SK-N-SH (cell line): ENCODE measurements around the gene MYO9B. TPM values are rescaled to one million over a fixed set of nuclear protein-coding genes. Genes with fewer than 3 reads are reported as not detected.

Experiments used
- CTCF ChIA-PET: fragments of 300-600, 350-600 bp; formaldehyde crosslinking; extraction: SDS; loops from one replicate; lab custom pipeline; 2021; lab: Yijun Ruan, JAX
- POLR2A ChIA-PET: fragments of 350-600 bp; sonication (Branson Sonifier 250); formaldehyde crosslinking; extraction: SDS; loops from one replicate; lab custom pipeline; 2020; ENCODE audit warnings: antibody characterized with exemption, inconsistent platforms; lab: Yijun Ruan, JAX
- DNase-seq: peaks from one replicate; pipeline ENCODE4 v3.0.0; 2012
- H2AFZ ChIP-seq: fragments of 200-600 bp; sonication (generic); 2 replicates; pipeline ENCODE4 v1.8.1; 2016; ENCODE audit warnings: antibody characterized with exemption, mild to moderate bottlenecking, low read depth
- H3F3A ChIP-seq: fragments of 200-600 bp; sonication (generic); replicated peaks from 2 replicates; pipeline ENCODE3; 2016; ENCODE audit warnings: antibody characterized with exemption, mild to moderate bottlenecking; ENCODE audit not compliant: insufficient read depth
- H3K27ac ChIP-seq, 2 experiments: fragments of 200-500 bp in 1 of 2; fragments of 200-600 bp in 1 of 2; sonication (Bioruptor generic) in 1 of 2; sonication (generic), shearing (Covaris generic) in 1 of 2; 2 replicates each; pipeline versions ENCODE4 v1.5.1 to v1.6.1; 2014 to 2016; ENCODE audit warnings: low read depth in 2 of 2, inconsistent platforms in 1 of 2, low read length in 1 of 2, mild to moderate bottlenecking in 1 of 2, mixed read lengths in 1 of 2
- H3K27me3 ChIP-seq: fragments of 200-600 bp; sonication (generic), shearing (Covaris generic); 2 replicates; pipeline ENCODE4 v1.6.1; 2016; ENCODE audit warnings: mixed run types; ENCODE audit not compliant: insufficient read depth
- H3K36me3 ChIP-seq, 2 experiments: fragments of 200-500 bp in 1 of 2; fragments of 200-600 bp in 1 of 2; sonication (Bioruptor generic) in 1 of 2; sonication (generic) in 1 of 2; replicated peaks in 1 of 2; 2 replicates each; pipeline versions ENCODE3 to v1.5.1; 2014 to 2016; ENCODE audit warnings: low read length in 1 of 2, mild to moderate bottlenecking in 1 of 2; ENCODE audit not compliant: insufficient read depth in 2 of 2, control insufficient read depth in 1 of 2
- H3K4me1 ChIP-seq, 2 experiments: fragments of 200-500 bp in 1 of 2; fragments of 200-600 bp in 1 of 2; sonication (Bioruptor generic) in 1 of 2; sonication (generic), shearing (Covaris generic) in 1 of 2; 2 replicates each; pipeline versions ENCODE4 v1.5.1 to v1.6.1; 2014 to 2016; ENCODE audit warnings: low read depth in 1 of 2, low read length in 1 of 2, mixed run types in 1 of 2; ENCODE audit not compliant: insufficient read depth in 2 of 2, control insufficient read depth in 1 of 2
- H3K4me2 ChIP-seq: fragments of 200-600 bp; sonication (generic), shearing (Covaris generic); 2 replicates; pipeline ENCODE4 v1.6.1; 2017; ENCODE audit warnings: mixed run types
- H3K4me3 ChIP-seq, 2 experiments: fragments of 200-500 bp in 1 of 2; fragments of 200-600 bp in 1 of 2; sonication (Bioruptor generic) in 1 of 2; sonication (generic), shearing (Covaris generic) in 1 of 2; 2 replicates each; pipeline versions ENCODE4 v1.5.1 to v1.8.1; 2014 to 2016; ENCODE audit warnings: low read depth in 2 of 2, inconsistent platforms in 1 of 2, low read length in 1 of 2, mild to moderate bottlenecking in 1 of 2, mixed read lengths in 1 of 2, moderate library complexity in 1 of 2
- H3K79me2 ChIP-seq: fragments of 200-600 bp; sonication (generic); 2 replicates; pipeline ENCODE4 v1.8.1; 2017; ENCODE audit warnings: mild to moderate bottlenecking; ENCODE audit not compliant: insufficient read depth
- H3K9ac ChIP-seq: fragments of 200-600 bp; sonication (generic); 2 replicates; pipeline ENCODE4 v1.6.1; 2017; ENCODE audit warnings: mixed run types
- H3K9me2 ChIP-seq: fragments of 200-600 bp; sonication (generic); 2 replicates; pipeline ENCODE4 v1.6.1; 2017; ENCODE audit warnings: mixed run types
- H3K9me3 ChIP-seq: fragments of 200-600 bp; sonication (generic); 2 replicates; pipeline ENCODE4 v1.6.1; 2017; ENCODE audit warnings: mixed run types, mild to moderate bottlenecking, moderate library complexity
- H4K20me1 ChIP-seq: fragments of 200-600 bp; sonication (generic); 2 replicates; pipeline ENCODE4 v1.6.1; 2017; ENCODE audit warnings: mild to moderate bottlenecking, mixed run types; ENCODE audit not compliant: insufficient read depth
- ELF1 ChIP-seq: IDR thresholded peaks from 2 replicates; pipeline ENCODE4 v1.4.0; 2012
- EZH2phosphoT487 ChIP-seq: fragments of 200-600 bp; sonication (generic); IDR thresholded peaks from 2 replicates; pipeline ENCODE4 v1.6.1; 2017; ENCODE audit warnings: low read depth, mixed run types, mild to moderate bottlenecking, antibody characterized with exemption, moderate library complexity, borderline replicate concordance
- FOSL2 ChIP-seq: IDR thresholded peaks from 2 replicates; pipeline ENCODE4 v1.4.0; 2012; ENCODE audit warnings: low read depth, mild to moderate bottlenecking, moderate library complexity, borderline replicate concordance
- GABPA ChIP-seq: IDR thresholded peaks from 2 replicates; pipeline ENCODE4 v1.4.0; 2012; ENCODE audit warnings: low read depth, mild to moderate bottlenecking
- IRF3 ChIP-seq: fragments of 150-350 bp; IDR thresholded peaks from 2 replicates; pipeline ENCODE4 v1.6.1; 2016; ENCODE audit warnings: mild to moderate bottlenecking, low read depth, low read length
- JUND ChIP-seq: IDR thresholded peaks from 2 replicates; pipeline ENCODE4 v1.4.0; 2012
- MEF2A ChIP-seq: IDR thresholded peaks from 2 replicates; pipeline ENCODE4 v1.4.0; 2012; ENCODE audit warnings: low read depth, borderline replicate concordance
- MXI1 ChIP-seq: IDR thresholded peaks from 2 replicates; pipeline ENCODE4 v1.6.1; 2012; ENCODE audit warnings: mild to moderate bottlenecking, low read depth, low read length, improper control_type of control experiment
- NRF1 ChIP-seq: IDR thresholded peaks from 2 replicates; pipeline ENCODE4 v1.6.1; 2012; ENCODE audit warnings: low read depth, mild to moderate bottlenecking, low read length
- PBX3 ChIP-seq: IDR thresholded peaks from 2 replicates; pipeline ENCODE4; 2012
- RXRA ChIP-seq: IDR thresholded peaks from 2 replicates; pipeline ENCODE4 v1.4.0; 2012; ENCODE audit warnings: low read depth, mild to moderate bottlenecking, borderline replicate concordance
- SMC3 ChIP-seq: IDR thresholded peaks from 2 replicates; pipeline ENCODE4 v1.6.1; 2012; ENCODE audit warnings: low read depth, low read length, improper control_type of control experiment
- TEAD4 ChIP-seq: IDR thresholded peaks from 2 replicates; pipeline ENCODE4 v1.4.0; 2012; ENCODE audit warnings: mild to moderate bottlenecking, borderline replicate concordance; ENCODE audit not compliant: insufficient read depth
- WGBS: methylation state at CpG from one replicate; pipeline ENCODE4 v1.1.6; 2017; ENCODE audit warnings: low lambda C conversion rate; 5-methylcytosine and 5-hydroxymethylcytosine counted together
- polyA plus RNA-seq, 3 experiments: library from polyadenylated mRNA; depleted of rRNA; stranded (reverse); fragments of >200 nt; gene quantifications; 2 replicates each; pipeline ENCODE4 v1.2.3, GENCODE V29; 2012
- TF ChIP-seq, protein P1 (sequence below): IDR thresholded peaks from 2 replicates; pipeline ENCODE4 v1.4.0; 2012; ENCODE audit warnings: low read depth, borderline replicate concordance
- TF ChIP-seq, protein P2 (sequence below): IDR thresholded peaks from 2 replicates; pipeline ENCODE4 v1.4.0; 2012; ENCODE audit warnings: low read depth

Gene MYO9B
- polyA plus RNA-seq, 1 of the 3 experiments (the other 2 are of a cell fraction) = 37.6 TPM

DNA sequence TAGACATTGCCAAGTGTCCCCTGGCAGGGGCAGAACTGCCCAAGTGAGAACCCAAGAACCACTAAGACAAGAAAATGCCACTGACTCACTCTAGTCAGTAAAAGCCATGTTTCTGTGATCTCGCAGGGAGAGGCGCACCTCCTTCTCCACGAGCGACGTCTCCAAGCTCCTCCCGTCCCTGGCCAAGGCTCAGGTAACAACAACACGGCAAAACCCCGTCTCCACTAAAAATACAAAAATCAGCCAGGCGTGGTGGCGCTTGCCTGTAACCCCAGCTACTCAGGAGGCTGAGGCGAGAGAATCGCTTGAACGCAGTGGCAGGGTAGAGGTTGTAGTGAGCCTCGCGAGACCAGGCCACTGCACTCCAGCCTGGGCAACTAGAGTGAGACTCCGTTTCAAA, 122.1 kb downstream of the MYO9B start:
- no peaks in the 10 kb centered on the region for H3K27me3 ChIP-seq
- H3K4me1 ChIP-seq = no peaks in the 10 kb centered on the region
- WGBS = 95% methylated on average over 16 of the region's 16 CpGs
- no peaks in the 10 kb centered on the region for H4K20me1 ChIP-seq
- no peak overlapping the region for H3K4me2 ChIP-seq
- H3K9me3 ChIP-seq = no peaks in the 10 kb centered on the region
- no peak overlapping the region for H2AFZ ChIP-seq
- H3K27ac ChIP-seq = no peak overlapping the region
- H3K79me2 ChIP-seq = no peaks in the 10 kb centered on the region
- TF ChIP-seq ELF1 (no peak), RXRA (no peak), NRF1 (no peak), PBX3 (no peak), FOSL2 (no peak), MEF2A (no peak), IRF3 (no peak), TEAD4 (no peak)
- TF ChIP-seq, protein P1, sequence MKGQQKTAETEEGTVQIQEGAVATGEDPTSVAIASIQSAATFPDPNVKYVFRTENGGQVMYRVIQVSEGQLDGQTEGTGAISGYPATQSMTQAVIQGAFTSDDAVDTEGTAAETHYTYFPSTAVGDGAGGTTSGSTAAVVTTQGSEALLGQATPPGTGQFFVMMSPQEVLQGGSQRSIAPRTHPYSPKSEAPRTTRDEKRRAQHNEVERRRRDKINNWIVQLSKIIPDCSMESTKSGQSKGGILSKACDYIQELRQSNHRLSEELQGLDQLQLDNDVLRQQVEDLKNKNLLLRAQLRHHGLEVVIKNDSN = no peak
- TF ChIP-seq, protein P2, sequence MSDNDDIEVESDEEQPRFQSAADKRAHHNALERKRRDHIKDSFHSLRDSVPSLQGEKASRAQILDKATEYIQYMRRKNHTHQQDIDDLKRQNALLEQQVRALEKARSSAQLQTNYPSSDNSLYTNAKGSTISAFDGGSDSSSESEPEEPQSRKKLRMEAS = no peak
- TF ChIP-seq, all 33 proteins: peak for 0
- POLR2A ChIA-PET = no interaction called here
- CTCF ChIA-PET = no interaction called here
- Histone ChIP-seq H3K4me3 (no peak overlapping the region), H3K36me3 (peaks cover 18 to 49% of the 10 kb centered on the region in 2 experiments), H3F3A (no peaks in the 10 kb centered on the region), H3K9me2 (no peaks in the 10 kb centered on the region), H3K9ac (no peak overlapping the region)
- DNase-seq = no peak

DNA sequence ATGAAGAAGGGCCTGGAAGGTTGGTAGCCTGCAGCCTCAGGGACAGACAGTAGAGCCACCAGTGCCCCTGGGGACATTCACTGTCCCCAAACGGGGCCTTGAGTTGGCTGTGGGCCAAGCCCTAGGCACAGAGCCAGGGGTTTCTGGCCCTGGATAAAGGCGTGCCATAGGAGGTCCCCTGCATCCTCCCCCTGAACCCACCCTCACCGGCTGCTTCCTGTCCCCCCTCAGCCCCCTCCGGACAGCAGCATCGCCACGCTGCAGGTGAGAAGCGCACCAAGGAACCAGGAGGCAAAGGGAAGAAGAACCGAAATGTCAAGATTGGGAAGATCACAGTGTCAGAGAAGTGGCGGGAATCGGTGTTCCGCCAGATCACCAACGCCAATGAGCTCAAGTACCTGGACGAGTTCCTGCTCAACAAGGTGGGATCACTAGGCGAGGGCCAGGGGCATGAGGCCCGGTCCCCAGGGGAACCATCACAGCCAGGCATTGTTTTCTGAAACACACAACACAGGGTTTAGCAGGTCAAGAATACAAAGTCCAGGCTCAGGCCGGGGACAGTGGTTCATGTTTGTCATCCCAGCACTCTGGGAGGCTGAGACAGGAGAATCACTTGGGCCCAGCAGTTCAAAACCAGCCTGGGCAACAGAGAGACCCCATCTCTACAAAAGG, 125.0 kb downstream of the MYO9B start:
- H3K4me2 ChIP-seq = no peak overlapping the region
- no peak overlapping the region for H3K9ac ChIP-seq
- H3K79me2 ChIP-seq = no peaks in the 10 kb centered on the region
- TF ChIP-seq MXI1 (no peak), GABPA (no peak), EZH2phosphoT487 (no peak), SMC3 (no peak), JUND (no peak), TEAD4 (no peak), ELF1 (no peak), PBX3 (no peak)
- TF ChIP-seq, protein P1 = no peak
- TF ChIP-seq, all 33 proteins: peak for 0
- Histone ChIP-seq H3K9me2 (no peaks in the 10 kb centered on the region), H3F3A (no peaks in the 10 kb centered on the region), H3K27ac (no peak overlapping the region), H4K20me1 (no peaks in the 10 kb centered on the region), H3K4me3 (no peak overlapping the region), H3K9me3 (no peaks in the 10 kb centered on the region), H3K27me3 (no peaks in the 10 kb centered on the region), H3K4me1 (no peaks in the 10 kb centered on the region), H2AFZ (no peak overlapping the region), H3K36me3 (peaks cover 12 to 29% of the 10 kb centered on the region in 2 experiments)
- ChIA-PET CTCF (interaction anchor here (0.9 to 2.2 kb wide), 3 partner anchors 15 to 131 kb away, joined by 3 to 9 read pairs (median 3); no protein-coding TSS in a partner anchor), POLR2A (no interaction called here)
- WGBS = 88% methylated on average over 16 of the region's 16 CpGs
- peak; percentile 49 for DNase-seq
